C4-2B (cell line): Measurements from ENCODE around the gene BRD9.
"Not testable (repeated sequence)": the region's sequence is repeated elsewhere in the genome, so short reads cannot be mapped to it uniquely, and the experiment has no call there.

Experiments
- H3K27ac ChIP-seq: fragments of 450-650 bp; 2 replicates; pipeline ENCODE4 v1.5.1; 2017
- CTCF ChIP-seq: fragments of 450-650 bp; conservative IDR thresholded peaks from 2 replicates; pipeline ENCODE4 v1.5.1; 2017; ENCODE audit warnings: mild to moderate bottlenecking
- ZFX ChIP-seq: fragments of 450-650 bp; IDR thresholded peaks from 2 replicates; pipeline ENCODE4 v1.6.1; 2017

Gene BRD9

GRCh38 chr5:919356-920000 is 26.9 kb upstream of the BRD9 start:
- TF ChIP-seq CTCF: no peak
- no peak for TF ChIP-seq ZFX
- H3K27ac ChIP-seq: no peak overlapping the region

DNA sequence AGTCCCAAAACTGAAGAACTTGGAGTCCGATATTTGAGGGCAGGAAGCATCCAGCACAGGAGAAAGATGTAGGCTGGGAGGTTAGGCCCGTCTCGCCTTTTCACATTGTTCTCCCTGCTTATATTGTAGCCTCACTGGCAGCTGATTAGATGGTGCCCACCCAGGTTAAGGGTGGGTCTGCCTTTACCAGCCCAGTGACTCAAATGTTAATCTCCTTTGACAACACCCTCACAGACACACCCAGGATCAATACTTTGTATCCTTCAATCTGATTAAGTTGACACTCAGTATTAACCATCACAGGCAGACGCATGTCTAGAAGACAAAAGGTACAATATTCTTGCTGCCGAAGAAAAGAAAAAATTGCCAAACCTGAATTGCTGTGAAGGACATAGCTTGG is 26.1 kb upstream of the BRD9 start:
- not testable (repeated sequence) for H3K27ac ChIP-seq

DNA sequence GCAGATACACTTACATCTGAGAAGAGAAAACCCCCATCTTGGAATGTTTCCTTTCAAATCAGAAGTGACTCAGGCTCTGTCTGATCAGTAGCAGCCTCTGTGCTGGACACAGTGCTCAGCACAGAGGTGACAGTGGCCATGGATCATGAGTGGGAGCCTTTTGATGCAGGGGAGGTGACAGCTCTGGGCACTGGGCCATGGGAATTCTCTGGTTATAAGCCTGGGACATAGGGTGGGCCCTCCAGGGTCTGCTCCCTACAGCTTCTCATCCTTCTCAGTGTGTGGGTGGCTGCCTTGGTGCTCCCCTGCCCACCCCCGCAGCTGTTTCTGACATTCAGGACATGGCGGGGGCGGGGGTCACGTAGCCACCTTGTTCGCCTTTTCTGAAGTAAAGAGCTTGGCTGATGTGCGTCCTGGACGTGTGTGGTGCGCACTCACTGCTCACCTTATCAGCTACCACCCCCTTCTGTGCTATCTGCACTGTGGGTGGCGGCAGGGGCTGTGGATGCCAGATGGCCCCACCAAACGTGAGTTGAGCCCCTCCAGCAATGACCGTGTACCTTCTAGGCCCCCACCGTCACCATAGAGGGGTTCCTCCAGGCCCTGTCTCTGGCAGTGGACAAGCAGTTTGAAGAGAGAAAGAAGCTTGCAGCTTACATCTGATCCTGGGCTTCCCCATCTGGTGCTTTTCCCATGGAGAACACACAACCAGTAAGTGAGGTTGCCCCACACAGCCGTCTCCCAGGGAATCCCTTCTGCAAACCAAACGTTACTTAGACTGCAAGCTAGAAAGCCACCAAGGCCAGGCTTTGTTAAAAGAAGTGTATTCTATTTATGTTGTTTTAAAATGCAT is 24.1 kb upstream of the BRD9 start:
- H3K27ac ChIP-seq: no peak overlapping the region
- TF ChIP-seq ZFX (no peak), CTCF (no peak)

GRCh38 chr5:915946-916345 is 23.3 kb upstream of the BRD9 start:
- no peak overlapping the region for H3K27ac ChIP-seq
- TF ChIP-seq ZFX (no peak), CTCF (no peak)

DNA sequence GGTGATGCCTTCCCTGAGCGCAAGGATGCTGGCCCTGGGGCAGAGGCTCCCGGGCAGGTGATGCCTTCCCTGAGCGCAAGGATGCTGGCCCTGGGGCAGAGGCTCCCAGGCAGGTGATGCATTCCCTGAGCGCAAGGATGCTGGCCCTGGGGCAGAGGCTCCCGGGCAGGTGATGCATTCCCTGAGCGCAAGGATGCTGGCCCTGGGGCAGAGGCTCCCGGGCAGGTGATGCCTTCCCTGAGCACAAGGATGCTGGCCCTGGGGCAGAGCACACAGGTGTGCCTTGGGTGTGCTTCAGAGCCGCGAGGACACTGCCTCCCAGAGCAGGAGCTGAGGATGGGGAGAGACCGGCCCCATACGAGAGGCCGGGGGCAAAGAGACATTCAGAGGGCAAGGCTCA is 22.7 kb upstream of the BRD9 start:
- H3K27ac ChIP-seq: not testable (repeated sequence)

- H3K27ac ChIP-seq: no peak overlapping the region
- TF ChIP-seq ZFX: no peak
- TF ChIP-seq CTCF: no peak
These were observed 22.0 kb upstream of the BRD9 start for GRCh38 chr5:914612-915011.

DNA sequence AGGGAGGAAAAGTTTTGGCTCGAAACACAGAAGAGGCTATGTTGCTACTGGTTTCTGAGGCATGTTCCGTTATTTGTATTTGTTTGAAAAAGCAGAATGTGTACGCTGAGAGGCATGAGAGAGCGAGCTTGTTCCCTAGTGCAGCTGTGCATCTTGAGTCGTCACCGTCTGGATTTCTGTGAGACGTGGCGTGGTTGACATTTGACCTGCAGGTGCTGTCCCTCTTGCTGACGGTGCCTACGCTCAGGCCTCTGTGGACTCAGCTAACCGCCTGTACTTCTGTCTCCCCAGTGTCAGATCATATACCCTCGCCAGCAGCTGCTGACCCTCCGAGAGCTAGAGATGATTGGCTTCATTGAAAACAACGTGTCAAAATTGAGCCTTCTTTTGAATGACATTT is 21.6 kb upstream of the BRD9 start:
- TF ChIP-seq ZFX: no peak
- no peak for TF ChIP-seq CTCF
- H3K27ac ChIP-seq: no peak overlapping the region

GRCh38 chr5:912280-913091 is 19.9 kb upstream of the BRD9 start:
- TF ChIP-seq ZFX: no peak
- no peak; the same call in 1 of the 2 replicates for TF ChIP-seq CTCF
- H3K27ac ChIP-seq: no peak overlapping the region
